Peyer's patch (tissue), 4 donors: ENCODE data around the gene DOCK6.

Experiments used
- CTCF ChIP-seq, 6 experiments: fragments of 450-650 bp in 4 of 6; fragments of 200-600 bp in 2 of 6; sonication (generic) in 1 of 6; IDR thresholded peaks; one replicate each; pipeline ENCODE4 v1.5.1; 2017 to 2019; ENCODE audit warnings: antibody characterized with exemption in 6 of 6, mild to moderate bottlenecking in 3 of 6, moderate library complexity in 1 of 6
- POLR2A ChIP-seq, 2 donors: fragments of 450-650 bp; IDR thresholded peaks; one replicate each; pipeline ENCODE4 v1.5.1; 2017; ENCODE audit warnings: antibody characterized with exemption in 2 of 2, mild to moderate bottlenecking in 2 of 2, moderate library complexity in 2 of 2

- TF ChIP-seq CTCF (IDR thresholded peaks at IDR 0.05) (no peak), POLR2A (IDR thresholded peaks at IDR 0.05) (no peak)
Measured at GRCh38 chr19:11269408-11269807, 7.1 kb upstream of the DOCK6 start.
